HEK293 (cell line): Measurements from ENCODE around the gene KRTAP5-8.
"Not testable (repeated sequence)": the region's sequence is repeated elsewhere in the genome, so short reads cannot be mapped to it uniquely, and the experiment has no call there.

Source experiments
- CTCF ChIA-PET: fragments of 350-600 bp; formaldehyde crosslinking; extraction: SDS; loops from one replicate; lab custom pipeline; 2021; ENCODE audit warnings: antibody characterized with exemption; lab: Yijun Ruan, JAX
- POLR2A ChIA-PET: fragments of 300-600 bp; formaldehyde crosslinking; extraction: SDS; loops from one replicate; lab custom pipeline; 2020; ENCODE audit warnings: antibody characterized with exemption, inconsistent platforms; lab: Yijun Ruan, JAX
- H3K27ac ChIP-seq: fragments of 200-500 bp; sonication (Bioruptor generic); 2 replicates; pipeline ENCODE4 v1.5.1; 2014; ENCODE audit warnings: low read depth, low read length, control low read depth, inconsistent platforms; ENCODE audit errors: extremely low read depth
- H3K36me3 ChIP-seq, 2 experiments: fragments of 200-500 bp in 1 of 2; sonication (Bioruptor generic) in 1 of 2; 1 replicate in 1 of 2; 2 replicates in 1 of 2; pipeline ENCODE4 v1.5.1; 2014 to 2017; ENCODE audit warnings: inconsistent platforms in 2 of 2, low read length in 2 of 2; ENCODE audit not compliant: control insufficient read depth in 2 of 2, insufficient read depth in 1 of 2
- H3K4me1 ChIP-seq: fragments of 200-500 bp; sonication (Bioruptor generic); 2 replicates; pipeline ENCODE4 v1.5.1; 2014; ENCODE audit warnings: mild to moderate bottlenecking, low read length, inconsistent platforms; ENCODE audit not compliant: control insufficient read depth, insufficient read depth
- H3K4me3 ChIP-seq: 2 replicates; pipeline ENCODE4 v1.5.1; 2011; ENCODE audit warnings: low read depth, mild to moderate bottlenecking, control low read depth, low read length, moderate library complexity
- H3K9me3 ChIP-seq: fragments of 200-500 bp; sonication (Bioruptor generic); 2 replicates; pipeline ENCODE4 v1.5.1; 2014; ENCODE audit warnings: low read depth, low read length, inconsistent platforms; ENCODE audit not compliant: control insufficient read depth, insufficient read depth
- ATF2 ChIP-seq: fragments of 450-650 bp; formaldehyde crosslinking; IDR thresholded peaks from 2 replicates; pipeline ENCODE4 v1.5.1; 2016; ENCODE audit warnings: missing biosample characterization, missing genetic modification characterization, low read depth
- CTCF ChIP-seq: fragments of 450-650 bp; formaldehyde crosslinking; IDR thresholded peaks from 2 replicates; pipeline ENCODE4 v1.5.1; 2016; ENCODE audit warnings: missing biosample characterization, missing genetic modification characterization
- EGR2 ChIP-seq: fragments of 450-650 bp; formaldehyde crosslinking; IDR thresholded peaks from 2 replicates; pipeline ENCODE4 v1.5.1; 2016; ENCODE audit warnings: low read depth, missing biosample characterization, missing genetic modification characterization
- IKZF3 ChIP-seq: fragments of 450-650 bp; IDR thresholded peaks from 2 replicates; pipeline ENCODE4 v1.5.0; 2018; ENCODE audit warnings: missing biosample characterization, mild to moderate bottlenecking, missing genetic modification characterization, moderate library complexity
- OSR2 ChIP-seq: fragments of 450-650 bp; formaldehyde crosslinking; IDR thresholded peaks from 2 replicates; pipeline ENCODE4 v1.5.1; 2016; ENCODE audit warnings: missing biosample characterization, missing genetic modification characterization
- PRDM2 ChIP-seq: fragments of 450-650 bp; formaldehyde crosslinking; IDR thresholded peaks from 2 replicates; pipeline ENCODE4 v1.5.1; 2016; ENCODE audit warnings: missing biosample characterization, missing genetic modification characterization, borderline replicate concordance
- SP2 ChIP-seq: fragments of 450-650 bp; formaldehyde crosslinking; IDR thresholded peaks from 2 replicates; pipeline ENCODE4 v1.5.1; 2016; ENCODE audit warnings: missing biosample characterization, missing genetic modification characterization
- ZBTB10 ChIP-seq: fragments of 450-650 bp; formaldehyde crosslinking; IDR thresholded peaks from 2 replicates; pipeline ENCODE4 v1.5.1; 2016; ENCODE audit warnings: missing biosample characterization, missing genetic modification characterization
- ZIC2 ChIP-seq: fragments of 450-650 bp; formaldehyde crosslinking; IDR thresholded peaks from 2 replicates; pipeline ENCODE4 v1.5.1; 2016; ENCODE audit warnings: missing biosample characterization, missing genetic modification characterization
- ZNF132 ChIP-seq: fragments of 450-650 bp; formaldehyde crosslinking; IDR thresholded peaks from 2 replicates; pipeline ENCODE4 v1.5.1; 2017; ENCODE audit warnings: missing biosample characterization, missing genetic modification characterization, borderline replicate concordance
- ZNF302 ChIP-seq: fragments of 450-650 bp; formaldehyde crosslinking; IDR thresholded peaks from 2 replicates; pipeline ENCODE4 v1.5.1; 2016; ENCODE audit warnings: missing biosample characterization, missing genetic modification characterization, low read depth
- ZNF404 ChIP-seq: fragments of 450-650 bp; formaldehyde crosslinking; IDR thresholded peaks from 2 replicates; pipeline ENCODE4 v1.5.1; 2017; ENCODE audit warnings: missing biosample characterization, missing genetic modification characterization
- ZNF510 ChIP-seq: fragments of 450-650 bp; formaldehyde crosslinking; IDR thresholded peaks from 2 replicates; pipeline ENCODE4 v1.5.1; 2018; ENCODE audit warnings: mild to moderate bottlenecking, missing genetic modification characterization, missing biosample characterization; ENCODE audit not compliant: insufficient replicate concordance
- ZNF514 ChIP-seq: fragments of 450-650 bp; formaldehyde crosslinking; IDR thresholded peaks from 2 replicates; pipeline ENCODE4 v1.5.1; 2016; ENCODE audit warnings: missing biosample characterization, missing genetic modification characterization
- ZNF654 ChIP-seq: fragments of 450-650 bp; formaldehyde crosslinking; IDR thresholded peaks from 2 replicates; pipeline ENCODE4 v1.5.1; 2016; ENCODE audit warnings: low read depth, missing biosample characterization, missing genetic modification characterization
- ZNF677 ChIP-seq: fragments of 450-650 bp; IDR thresholded peaks from 2 replicates; pipeline ENCODE4 v1.5.0; 2018; ENCODE audit warnings: missing biosample characterization, mild to moderate bottlenecking, missing genetic modification characterization, moderate library complexity
- ZSCAN30 ChIP-seq: fragments of 450-650 bp; IDR thresholded peaks from 2 replicates; pipeline ENCODE4 v1.5.1; 2018; ENCODE audit warnings: missing biosample characterization, mild to moderate bottlenecking, missing genetic modification characterization, moderate library complexity

KRTAP5-8 gene

GRCh38 chr11:71577469-71578004 lies 39.7 kb downstream of the KRTAP5-8 start (continued):
- TF ChIP-seq PRDM2, result no peak
- TF ChIP-seq ZNF510, result no peak

- CTCF ChIA-PET, result interaction anchor here (0.6 to 1.8 kb wide), 15 partner anchors 8 to 1080 kb away, joined by 3 to 5 read pairs (median 3); no protein-coding TSS in a partner anchor
- not testable (repeated sequence) for H3K9me3 ChIP-seq
Observed at GRCh38 chr11:71579513-71579912, 41.7 kb downstream of the KRTAP5-8 start.

GRCh38 chr11:71580057-71581003 lies 42.5 kb downstream of the KRTAP5-8 start:
- Histone ChIP-seq H3K4me3 (no peak overlapping the region), H3K36me3 (no peaks in the 10 kb centered on the region), H3K4me1 (no peaks in the 10 kb centered on the region), H3K27ac (no peak overlapping the region), H3K9me3 (no peaks in the 10 kb centered on the region)
- CTCF ChIA-PET, result interaction anchor here (0.6 to 1.8 kb wide), 20 partner anchors 9 to 1080 kb away, joined by 3 to 7 read pairs (median 3); no protein-coding TSS in a partner anchor
- POLR2A ChIA-PET, result interaction anchor here (0.7 to 1.0 kb wide), 2 partner anchors 12 to 127 kb away, joined by 3 to 4 read pairs; partner anchors contain the start of gene NADSYN1
- TF ChIP-seq ZNF677 (tag by site-specific recombination), result no peak
- TF ChIP-seq CTCF (tag by site-specific recombination), result peak; percentile 64; the same call in 1 of the 2 replicates
- TF ChIP-seq SP2 (tag by site-specific recombination), result no peak
- no peak for TF ChIP-seq ATF2 (tag by site-specific recombination)
- peak; percentile 63; the same call in 1 of the 2 replicates for TF ChIP-seq IKZF3 (tag by site-specific recombination)
- no peak for TF ChIP-seq ZIC2
- no peak for TF ChIP-seq ZNF302
- TF ChIP-seq EGR2 (tag by site-specific recombination), result no peak
- no peak for TF ChIP-seq ZNF404
- TF ChIP-seq ZNF514 (tag by site-specific recombination), result no peak
- peak; percentile 28; the same call in 1 of the 2 replicates for TF ChIP-seq ZSCAN30 (tag by site-specific recombination)
- no peak for TF ChIP-seq ZNF132 (tag by site-specific recombination)
- TF ChIP-seq OSR2 (tag by site-specific recombination), result peak; percentile 29; the same call in 1 of the 2 replicates
- TF ChIP-seq ZBTB10 (tag by site-specific recombination), result no peak
- peak; percentile 25 for TF ChIP-seq ZNF654 (tag by site-specific recombination)

More at GRCh38 chr11:71579513-71579912, 41.7 kb downstream of the KRTAP5-8 start:
- not testable (repeated sequence) for H3K27ac ChIP-seq, H3K4me1 ChIP-seq, H3K4me3 ChIP-seq, H3K36me3 ChIP-seq
- POLR2A ChIA-PET, result interaction anchor here (0.7 to 1.0 kb wide), 2 partner anchors 11 to 127 kb away, joined by 3 to 4 read pairs; partner anchors contain the start of gene NADSYN1
